SIG-M5 (cell line): ENCODE measurements around the gene BATF2.
"Not testable (repeated sequence)": the region's sequence is repeated elsewhere in the genome, so short reads cannot be mapped to it uniquely, and the experiment has no call there.

Experiments
- DNase-seq: peaks from one replicate; lab custom pipeline; 2025; lab: John Stamatoyannopoulos, UW

The BATF2 gene

DNA sequence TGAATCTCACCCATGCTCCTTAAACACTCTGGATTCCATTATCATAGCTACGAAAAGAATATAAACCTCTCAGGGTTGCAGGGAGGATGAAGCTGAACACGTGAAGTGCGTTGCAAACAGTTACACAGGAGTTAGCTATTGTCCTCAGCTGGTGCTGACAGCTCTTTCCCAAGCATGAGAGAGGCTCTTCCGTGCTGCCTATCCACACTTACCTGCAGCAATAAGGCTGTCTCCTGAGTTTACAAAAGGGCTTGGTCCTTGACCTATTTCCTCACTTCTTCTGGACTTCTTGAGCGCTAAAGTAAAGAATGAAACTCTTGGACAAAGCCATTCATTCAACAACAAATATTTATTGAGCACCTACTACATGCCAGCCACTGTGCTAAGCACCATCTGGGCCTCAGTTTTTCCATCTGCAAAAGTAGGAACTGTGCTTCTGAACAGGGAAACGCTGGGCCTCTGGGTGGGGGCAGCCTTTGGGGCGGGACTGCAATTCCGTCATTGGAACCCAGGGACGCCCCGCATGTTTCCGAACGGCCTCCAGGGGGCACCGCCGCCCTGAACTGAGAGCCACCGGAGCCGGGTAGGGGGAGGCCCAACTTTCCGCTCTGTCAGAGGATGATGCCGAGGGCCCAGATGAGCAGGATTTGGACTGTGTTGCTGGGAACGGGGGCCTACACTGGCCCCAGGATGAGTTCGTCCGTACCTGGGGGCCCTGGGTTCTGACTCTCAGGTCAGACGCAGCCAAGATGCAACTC, 16.5 kb upstream of the BATF2 start:
- peak; percentile 12 for DNase-seq

DNA sequence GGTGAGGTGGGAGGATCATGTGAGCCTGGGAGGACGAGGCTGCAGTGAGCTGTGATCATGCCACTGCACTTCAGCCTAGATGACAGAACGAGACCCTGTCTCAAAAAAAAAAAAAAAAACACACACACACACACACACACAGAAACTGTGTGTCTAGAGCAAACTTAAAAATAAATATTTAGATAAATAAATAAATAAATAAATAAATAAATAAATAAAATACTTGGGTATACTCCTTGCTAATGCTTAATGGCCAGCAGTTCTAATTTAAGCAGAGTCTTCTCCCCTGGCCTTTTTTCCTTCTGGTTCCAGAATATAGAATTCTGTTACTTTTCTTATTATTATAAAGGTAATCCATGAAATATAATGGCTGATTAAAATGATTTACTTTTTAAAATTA, 12.1 kb upstream of the BATF2 start:
- DNase-seq = no peak

DNA sequence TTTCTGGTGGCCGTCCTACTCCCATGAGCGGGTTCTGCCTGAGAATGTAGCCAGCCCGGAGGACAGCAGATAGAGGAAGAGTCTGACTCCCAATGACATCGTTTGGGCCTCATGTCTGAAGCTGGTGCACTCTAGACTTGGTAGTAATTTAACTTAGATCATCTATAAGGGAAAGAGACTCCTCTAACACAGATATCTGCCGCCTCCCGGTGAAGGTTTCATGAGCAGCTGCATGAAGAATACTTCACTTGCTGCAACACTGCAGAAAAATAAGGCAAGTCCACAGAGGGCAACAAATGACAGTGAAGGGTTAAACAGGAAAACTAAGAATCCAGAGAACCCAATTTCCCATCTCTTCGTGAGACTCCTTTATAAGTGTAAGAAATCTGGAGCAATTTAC, 11.2 kb upstream of the BATF2 start:
- no peak for DNase-seq

DNA sequence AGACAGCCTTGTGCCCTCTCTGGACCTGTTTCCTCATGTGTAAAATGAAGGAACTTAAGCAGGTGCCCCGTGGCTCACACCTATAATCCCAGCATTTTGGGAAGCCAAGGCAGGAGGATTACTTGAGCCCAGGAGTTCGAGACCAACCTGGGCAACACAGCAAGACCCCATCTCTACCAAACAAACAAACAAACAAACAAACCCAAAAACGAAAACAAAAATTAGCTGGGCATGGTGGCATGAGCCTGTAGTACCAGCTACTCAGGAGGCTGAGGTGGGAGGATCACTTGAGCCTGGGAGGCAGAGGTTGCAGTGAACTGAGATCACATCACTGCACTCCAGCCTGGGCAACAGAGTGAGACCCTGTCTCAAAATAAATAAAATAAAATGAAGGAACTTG, 7.2 kb upstream of the BATF2 start:
- not testable (repeated sequence) for DNase-seq

DNA sequence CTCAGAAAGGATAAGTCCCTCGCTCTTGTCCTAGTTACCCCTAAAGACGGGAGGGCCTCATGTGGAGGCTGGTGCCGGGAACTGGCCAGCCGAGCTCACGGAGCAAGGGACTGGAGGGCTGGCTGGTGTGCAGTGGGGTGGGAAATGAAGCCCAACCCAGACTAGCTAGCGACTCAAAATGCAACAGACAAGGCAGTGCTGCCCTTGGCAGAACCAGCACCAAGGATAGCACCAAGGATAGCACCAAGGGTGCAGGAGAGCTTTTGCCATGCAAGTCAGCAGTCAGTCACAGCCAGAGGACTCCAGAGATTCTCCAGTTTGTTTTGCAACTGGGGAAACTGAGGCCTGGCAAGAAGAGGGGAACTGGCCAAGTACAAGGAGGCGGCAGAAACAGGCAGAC, 6.5 kb upstream of the BATF2 start:
- DNase-seq = no peak

DNA sequence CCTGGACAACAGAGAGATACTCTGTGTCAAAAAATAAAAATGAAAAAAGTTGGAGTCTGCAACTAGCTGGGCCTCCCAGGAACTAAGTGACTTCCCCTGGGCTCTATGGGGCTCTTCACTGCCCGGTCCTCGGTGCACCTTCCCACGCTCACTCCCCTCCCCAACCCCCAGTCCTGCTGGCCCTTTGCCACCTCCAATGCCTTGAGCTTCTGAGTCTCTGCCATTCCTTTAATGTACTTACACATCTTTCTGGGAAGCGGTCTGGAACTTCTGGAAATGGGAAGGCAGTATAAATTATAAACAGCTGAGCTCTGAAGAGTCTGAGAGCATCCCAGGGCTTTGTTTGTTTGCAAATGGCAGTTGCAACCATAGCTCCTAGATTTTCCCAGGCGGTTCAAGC, 5.9 kb upstream of the BATF2 start:
- DNase-seq = no peak

DNA sequence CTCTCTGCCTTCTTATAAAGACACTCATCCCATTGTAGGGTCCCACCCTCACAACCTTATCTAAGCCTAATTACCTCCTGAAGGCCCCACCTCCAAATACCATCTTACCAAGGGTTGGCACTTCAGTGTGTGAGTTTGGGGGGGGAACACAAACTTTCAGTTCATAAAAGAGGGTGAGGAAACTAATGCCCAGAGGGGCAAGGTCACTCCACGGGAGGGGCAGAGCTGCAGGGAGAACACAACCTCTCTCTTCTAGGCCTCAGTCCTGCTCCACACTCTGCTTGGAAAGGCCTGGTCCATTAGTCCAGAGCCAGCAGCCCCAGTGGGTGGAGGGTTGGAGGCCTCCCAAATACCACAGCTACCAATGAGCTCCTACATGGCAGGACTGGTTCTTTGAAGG, 2.7 kb upstream of the BATF2 start:
- DNase-seq = no peak

DNA sequence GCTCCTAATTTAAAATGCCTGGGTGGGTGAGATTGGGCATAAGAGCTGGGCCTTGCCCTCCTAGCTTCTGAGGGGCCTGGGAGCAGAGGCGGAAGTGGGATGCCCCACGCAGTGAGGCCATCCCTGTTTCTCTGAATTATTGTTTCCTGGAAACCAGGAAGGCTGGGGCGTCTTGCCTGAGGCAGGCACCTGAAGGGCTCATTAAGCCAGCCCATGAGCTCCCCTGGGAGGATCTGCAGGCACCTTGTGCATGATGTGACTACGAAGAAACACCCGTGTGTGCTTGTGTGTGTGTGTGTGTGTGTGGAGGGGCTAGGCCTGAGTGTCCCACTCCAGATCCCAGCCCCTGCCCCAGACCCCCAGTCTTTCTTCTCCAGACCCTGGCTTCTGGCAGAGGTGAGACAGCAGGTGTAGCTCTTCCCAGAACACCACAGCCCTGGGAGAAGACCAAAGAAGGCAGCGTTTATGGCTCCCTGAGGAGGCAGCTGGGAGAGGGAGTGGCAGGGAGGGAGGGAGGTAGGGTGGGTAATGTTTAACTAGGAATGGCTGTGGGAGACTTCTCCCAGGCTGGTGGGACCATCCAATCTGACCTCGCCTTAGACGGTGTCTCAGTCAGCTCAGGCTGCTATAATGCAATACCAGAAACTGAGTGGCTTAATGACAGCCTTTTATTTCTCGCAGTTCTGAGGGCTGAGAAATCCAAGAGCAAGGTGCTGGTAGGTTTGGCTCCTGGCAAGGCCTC, 2.1 kb upstream of the BATF2 start:
- DNase-seq = no peak

DNA sequence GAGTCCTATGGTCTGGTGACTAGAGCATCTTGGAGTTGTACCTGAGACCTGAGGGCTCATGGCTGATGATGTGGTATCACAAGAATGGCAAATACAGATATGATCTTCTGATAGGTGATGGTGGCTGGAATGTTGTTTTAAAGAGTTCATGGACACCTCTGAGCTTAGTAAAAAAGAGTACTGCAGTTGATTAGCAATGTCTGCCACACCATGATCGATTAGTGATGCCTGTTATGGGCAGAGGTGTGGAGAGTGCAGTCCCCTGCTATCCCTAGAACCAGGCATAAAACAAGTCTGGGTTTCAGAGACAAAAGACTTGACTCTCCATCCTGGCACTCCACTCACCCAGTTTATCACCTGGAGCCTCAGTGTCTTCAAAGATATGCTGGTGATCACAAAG, 1.4 kb upstream of the BATF2 start:
- DNase-seq = no peak

DNA sequence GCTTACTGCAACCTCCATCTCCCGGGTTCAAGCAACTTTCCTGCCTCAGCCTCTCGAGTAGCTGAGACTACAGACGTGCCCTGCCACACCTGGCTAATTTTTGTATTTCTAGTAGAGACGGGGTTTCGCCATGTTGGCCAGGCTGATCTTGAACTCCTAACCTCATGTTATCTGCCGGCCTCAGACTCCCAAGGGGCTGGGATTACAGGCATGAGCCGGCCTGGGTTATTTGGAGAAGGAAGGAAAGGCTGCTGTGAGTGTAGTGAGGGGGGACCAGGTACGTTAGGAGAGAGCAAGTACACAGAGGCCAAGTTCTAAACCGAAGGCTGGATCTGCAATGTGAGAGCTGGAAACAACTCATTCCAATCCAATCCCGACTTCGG, 453 bp downstream of the BATF2 start:
- no peak for DNase-seq

DNA sequence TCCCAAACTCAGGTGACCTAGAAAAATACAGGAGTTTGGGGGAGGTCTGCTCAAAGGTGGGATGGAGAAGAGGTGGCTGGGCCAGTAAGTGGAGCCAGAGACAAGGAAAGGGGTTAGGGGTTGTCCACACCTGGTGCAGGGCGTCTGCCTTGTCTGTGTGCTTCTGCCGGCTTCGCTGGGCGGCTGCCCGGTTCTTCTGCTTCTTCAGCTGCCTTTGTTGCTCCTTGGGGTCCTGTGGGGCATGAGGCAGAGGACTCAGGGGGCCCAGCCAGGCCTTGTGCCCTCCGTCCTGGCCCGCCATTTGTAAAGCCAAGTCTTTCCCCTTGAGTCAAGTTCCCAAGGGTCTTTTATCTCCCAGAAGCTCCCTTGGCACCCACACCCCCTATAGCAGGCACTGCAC, 2.5 kb downstream of the BATF2 start:
- no peak for DNase-seq

DNA sequence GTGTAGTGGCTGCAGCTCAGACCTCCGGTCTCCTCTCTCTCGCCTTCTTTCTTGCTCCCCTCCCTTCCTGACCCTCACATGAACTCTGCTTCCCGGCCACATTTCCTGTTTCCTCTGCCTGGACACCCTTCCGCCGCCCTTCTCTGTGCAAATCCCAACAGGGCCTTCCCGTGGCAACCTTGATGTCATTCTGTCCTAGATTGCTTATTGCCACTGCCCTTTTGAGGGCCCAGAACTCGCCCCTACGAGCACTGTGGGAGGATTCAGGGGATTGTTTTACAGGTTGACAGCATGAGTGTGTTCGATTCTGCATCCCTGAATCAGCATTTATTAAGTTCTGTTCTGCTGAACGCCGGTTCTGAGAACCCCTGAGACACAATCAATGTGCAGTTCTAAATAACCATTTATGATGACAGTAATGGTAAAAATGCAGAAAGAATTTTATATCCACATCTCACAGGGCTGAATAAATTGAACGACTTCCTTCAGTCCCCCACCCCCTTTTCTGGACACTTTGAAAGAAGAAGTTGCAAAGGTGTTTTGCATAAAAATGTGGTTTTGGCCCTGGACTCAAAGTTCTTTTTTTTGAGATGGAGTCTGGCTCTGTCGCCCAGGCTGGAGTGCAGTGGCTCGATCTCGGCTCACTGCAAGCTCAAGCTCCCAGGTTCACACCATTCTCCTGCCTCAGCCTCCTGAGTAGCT, 6.4 kb downstream of the BATF2 start:
- no peak for DNase-seq

DNA sequence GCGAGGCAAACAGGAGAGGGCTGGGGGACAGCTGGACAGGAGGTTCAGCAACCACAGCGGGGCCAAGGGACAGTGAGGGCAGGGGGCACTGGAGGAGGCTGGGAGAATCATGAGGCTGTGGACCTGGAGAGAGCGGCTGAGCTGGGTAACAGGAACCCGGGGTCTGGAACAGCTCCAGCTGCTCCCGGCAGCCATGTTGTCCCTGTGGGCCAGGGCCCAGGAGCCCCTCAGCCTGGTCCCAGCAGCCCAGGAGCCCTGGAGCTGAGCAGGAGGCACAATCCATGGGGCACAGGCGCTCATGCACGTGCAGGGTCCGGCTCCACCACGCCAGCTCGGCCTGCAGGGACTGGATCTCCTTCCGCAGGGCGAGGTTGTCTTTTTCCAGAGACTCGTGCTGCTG, 7.4 kb downstream of the BATF2 start:
- DNase-seq = no peak

DNA sequence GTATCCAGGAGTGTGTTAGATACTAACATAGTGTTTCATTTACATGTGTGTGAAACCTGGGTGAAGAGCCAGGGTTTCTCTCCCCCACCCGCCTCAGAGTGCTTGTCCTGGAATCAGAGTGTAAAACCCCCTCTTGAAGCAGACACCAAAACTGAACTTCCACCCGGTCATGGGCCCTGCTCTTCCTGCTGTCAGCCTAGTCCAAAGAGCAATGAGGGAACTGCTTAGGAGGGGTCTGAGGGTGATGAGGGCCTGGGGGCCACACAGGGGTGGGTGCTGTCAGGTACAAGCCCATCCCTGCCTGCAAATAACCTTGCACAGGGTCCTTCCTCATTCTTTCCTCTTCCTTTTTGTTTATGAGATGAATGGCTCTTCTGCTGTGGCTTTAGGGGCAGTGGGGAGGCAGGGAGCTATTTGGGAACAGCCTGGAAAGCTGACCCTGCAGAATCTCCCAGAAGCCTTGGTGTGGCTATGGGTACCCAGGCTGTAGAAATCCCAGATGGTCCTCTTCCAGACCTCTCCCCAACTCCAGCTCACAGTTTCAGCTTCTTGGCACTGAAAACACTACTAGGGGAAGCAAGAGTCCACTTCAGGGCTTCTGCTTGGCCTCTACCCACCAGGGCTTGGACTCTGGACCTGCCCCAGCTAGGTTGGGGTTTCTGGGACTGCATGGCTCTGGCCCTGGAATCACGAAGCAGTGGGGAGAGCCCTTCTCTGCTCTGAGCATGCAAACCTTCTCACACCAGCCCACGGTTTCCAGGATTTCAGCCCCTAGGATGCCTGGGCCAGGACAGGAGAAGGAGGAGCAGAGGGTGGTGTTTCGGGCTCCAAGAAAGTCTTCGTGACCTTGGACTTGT, 8.5 kb downstream of the BATF2 start:
- DNase-seq = no peak

DNA sequence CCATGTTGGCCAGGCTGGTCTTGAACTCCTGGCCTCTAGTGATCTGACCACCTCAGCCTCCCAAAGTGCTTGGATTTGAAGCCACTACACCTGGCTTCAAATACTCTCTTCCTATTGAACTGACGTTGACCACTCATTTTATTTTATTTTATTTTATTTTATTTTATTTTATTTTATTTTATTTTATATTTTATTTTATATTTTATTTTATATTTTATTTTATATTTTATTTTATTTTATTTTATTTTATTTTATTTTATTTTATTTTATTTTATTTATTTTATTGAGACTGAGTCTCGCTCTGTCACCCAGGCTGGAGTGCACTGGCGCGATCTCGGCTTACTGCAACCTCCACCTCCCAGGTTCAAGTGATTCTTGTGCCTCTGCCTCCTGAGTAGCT, 13.4 kb downstream of the BATF2 start:
- not testable (repeated sequence) for DNase-seq

DNA sequence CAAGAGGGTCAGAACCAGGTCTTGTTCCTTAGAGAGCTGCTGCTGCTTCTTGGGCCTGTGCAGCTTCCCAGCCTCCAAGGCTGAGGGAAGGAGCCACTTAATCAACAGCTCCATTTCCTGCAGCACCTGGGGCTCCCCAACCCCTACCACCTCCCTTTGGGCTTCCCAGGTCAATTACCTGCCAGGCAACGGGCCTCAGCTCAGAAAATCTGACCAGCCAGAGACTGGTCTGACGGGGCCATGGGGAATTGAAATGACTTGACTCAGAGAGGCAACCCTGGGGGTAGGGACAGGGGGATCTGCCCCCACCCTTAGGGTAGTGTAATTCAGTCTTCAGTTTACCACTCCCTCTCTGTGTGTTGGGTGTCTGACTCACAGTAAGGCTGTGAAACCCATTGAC, 20.1 kb downstream of the BATF2 start:
- DNase-seq = no peak

DNA sequence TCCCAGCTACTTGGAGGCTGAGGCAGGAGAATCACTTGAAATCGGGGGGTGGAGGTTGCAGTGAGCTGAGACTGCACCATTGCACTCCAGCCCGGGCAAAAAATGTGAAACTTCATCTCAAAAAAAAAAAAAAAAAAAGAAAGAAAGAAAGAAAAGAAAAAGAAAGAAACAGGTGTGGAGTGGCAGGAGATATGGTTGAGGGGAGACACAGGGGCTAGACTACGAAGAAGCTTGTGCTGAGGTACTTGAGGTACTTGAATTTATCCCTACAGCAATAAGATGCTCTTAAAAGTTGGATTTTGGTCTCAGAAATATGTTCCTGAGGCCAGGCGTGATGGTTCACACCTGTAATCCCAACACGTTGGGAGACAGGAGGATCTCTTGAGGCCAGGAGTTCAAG, 22.6 kb downstream of the BATF2 start:
- no peak for DNase-seq

DNA sequence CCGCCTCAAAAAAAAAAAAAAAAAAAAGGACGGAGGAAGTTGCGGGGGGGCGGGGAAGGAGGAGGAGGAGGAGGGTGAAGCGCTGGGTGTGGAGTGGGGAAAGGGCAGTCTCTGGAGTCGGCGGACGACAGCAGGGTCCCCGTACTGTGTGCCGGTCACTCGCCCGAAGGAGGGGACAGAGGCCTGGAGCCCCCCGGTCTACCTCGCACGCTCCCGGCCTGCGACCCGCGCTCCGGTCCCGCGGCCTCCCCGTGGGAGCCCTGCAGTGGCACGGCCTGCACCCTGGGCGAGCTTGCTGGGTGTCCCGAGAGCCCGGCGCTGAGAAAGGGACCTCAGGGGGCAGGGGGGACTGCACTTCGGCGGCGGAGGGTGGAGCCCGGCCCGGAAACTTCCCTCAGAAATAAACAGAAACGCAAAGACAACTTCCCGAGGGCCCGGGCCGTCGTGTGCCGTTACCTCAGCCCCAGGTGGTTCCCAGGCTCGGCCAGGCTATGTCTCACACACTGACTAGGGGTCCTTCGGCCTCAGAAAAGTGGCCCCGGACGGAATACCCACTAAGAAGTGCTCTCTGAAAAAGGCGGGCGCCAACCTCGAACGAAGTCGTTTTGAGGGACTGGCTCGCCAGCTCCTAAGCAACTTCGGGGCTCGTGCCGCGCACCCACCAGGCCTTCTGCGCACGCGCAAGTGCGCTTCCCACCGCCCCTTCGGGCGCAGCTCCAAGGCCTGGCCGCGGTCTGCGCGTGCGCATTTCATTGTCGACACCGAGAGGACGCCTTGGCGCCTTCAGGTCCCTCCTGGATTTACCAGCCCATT, 25.1 kb downstream of the BATF2 start, which contains the start of gene MAJIN:
Gene MAJIN, minus strand, starts transcription at position 688 of the 813 bp plus-strand sequence. CDS start 12,703 bp downstream, outside the sequence.
- no peak for DNase-seq

DNA sequence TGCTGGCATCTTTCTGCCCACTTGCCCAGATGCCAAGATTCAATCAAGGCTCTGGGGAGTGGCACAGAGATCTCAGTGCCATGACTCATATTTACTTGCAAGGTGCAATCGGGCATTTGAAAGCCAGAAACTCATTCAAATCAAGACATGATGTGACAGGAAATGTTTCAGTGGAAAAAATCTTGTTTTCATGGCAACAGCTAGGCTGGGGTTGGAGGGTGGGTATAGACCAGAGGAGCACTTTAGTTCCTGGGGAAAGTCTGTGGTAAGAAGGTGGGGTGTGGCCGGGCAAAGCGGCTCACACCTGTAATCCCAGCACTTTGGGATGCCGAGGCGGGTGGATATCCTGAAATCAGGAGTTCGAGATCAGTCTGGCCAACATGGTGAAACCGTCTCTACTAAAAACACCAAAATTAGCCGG, 26.0 kb downstream of the BATF2 start:
- DNase-seq = no peak

DNA sequence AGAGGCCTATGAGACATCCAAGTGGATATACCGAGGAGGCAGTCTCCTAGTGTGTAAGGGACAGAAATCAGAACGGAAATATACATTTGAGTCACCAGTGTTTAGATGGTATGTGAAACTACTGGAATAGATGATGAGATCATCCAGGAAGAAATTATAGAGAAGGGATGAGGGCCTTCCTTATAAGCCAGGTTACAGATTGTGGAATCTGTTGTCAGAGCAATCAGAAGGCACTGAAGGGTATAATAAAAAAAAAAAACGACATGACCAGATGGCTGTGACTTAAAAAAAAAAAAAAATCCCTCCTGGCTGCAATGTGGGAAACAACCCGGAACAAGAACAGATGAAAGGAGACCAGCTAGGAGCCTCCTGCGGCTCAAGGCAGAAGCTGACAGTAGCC, 27.6 kb downstream of the BATF2 start:
- DNase-seq = no peak

DNA sequence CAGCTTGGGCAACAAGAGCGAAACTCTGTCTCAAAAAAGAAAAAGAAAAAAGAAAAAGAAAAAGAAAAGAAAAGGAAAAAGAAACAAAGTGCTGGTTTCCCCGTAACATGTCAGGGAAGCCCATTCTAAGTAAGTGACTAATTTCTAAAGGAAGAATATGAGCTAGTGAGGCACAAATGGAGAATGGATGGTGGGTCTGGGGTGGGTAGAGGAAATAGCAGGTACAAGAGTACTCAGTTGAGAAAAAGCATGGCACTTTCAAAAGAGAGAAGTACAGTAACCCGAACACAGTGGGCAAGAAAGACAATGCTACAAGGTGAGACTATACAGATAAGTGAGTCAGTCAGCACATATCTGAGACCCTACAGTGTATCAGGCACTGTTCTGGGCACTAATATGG, 29.4 kb downstream of the BATF2 start:
- DNase-seq = no peak
